ENCODE data around the gene P2RX5.

- no peak for TF ChIP-seq POLR2AphosphoS5 (IDR thresholded peaks at IDR 0.05; ENCODE audit: low read depth, low read length)
- no peak for TF ChIP-seq CTCF (IDR thresholded peaks at IDR 0.05)
- TF ChIP-seq TCF7L2 (IDR thresholded peaks at IDR 0.05; ENCODE audit: low read depth, low read length): no peak
These were observed 9.2 kb upstream of the P2RX5 start for GRCh38 chr17:3704931-3705717.

All from Panc1 (cell line).